Endothelial cell of umbilical vein (primary cell): ENCODE data around the gene BMPR2. TPM values are rescaled to one million over a fixed set of nuclear protein-coding genes. Genes with fewer than 3 reads are reported as not detected.
"Not testable (repeated sequence)": the region's sequence is repeated elsewhere in the genome, so short reads cannot be mapped to it uniquely, and the experiment has no call there.

Experiments
- BruUV-seq: library from RNA; stranded (reverse); fragments of 400-500 nt; replicated peaks from 2 replicates; lab custom pipeline; 2021; lab: Mats Ljungman, UMichigan
- CTCF ChIA-PET: fragments of 300-600, 350-600 bp; sonication (Branson Sonifier 250); formaldehyde crosslinking; loops from one replicate; lab custom pipeline; 2021; ENCODE audit warnings: antibody characterized with exemption, inconsistent platforms; lab: Charles Lee
- POLR2A ChIA-PET: fragments of 300-600, 350-600 bp; sonication (Branson Sonifier 250); formaldehyde crosslinking; loops from one replicate; lab custom pipeline; 2021; ENCODE audit warnings: antibody characterized with exemption, inconsistent platforms; lab: Charles Lee
- DNase-seq: peaks from one replicate; pipeline ENCODE4 v3.0.0-alpha.2; 2011; ENCODE audit warnings: low read depth, low spot score
- FAIRE-seq: peaks from 2 replicates; lab custom pipeline; 2011; peaks lifted over from hg19 to GRCh38; lab: Jason Lieb, UNC
- H2AFZ ChIP-seq: 2 replicates; pipeline ENCODE4 v1.6.0; 2012; ENCODE audit warnings: low read depth, low read length, control low read depth, inconsistent platforms
- H3K27ac ChIP-seq: 2 replicates; pipeline ENCODE4 v1.5.1; 2011; ENCODE audit warnings: low read depth, mild to moderate bottlenecking, control low read depth, low read length, moderate library complexity; ENCODE audit not compliant: insufficient read depth
- H3K27me3 ChIP-seq, 2 experiments: 2 replicates each; pipeline versions ENCODE4 v1.6.0 to v1.6.1; 2011; ENCODE audit warnings: low read length in 2 of 2, mixed read lengths in 1 of 2; ENCODE audit not compliant: control insufficient read depth in 2 of 2, insufficient read depth in 2 of 2
- H3K36me3 ChIP-seq, 2 experiments: 2 replicates in 1 of 2; 3 replicates in 1 of 2; pipeline ENCODE4 v1.5.1; 2011; ENCODE audit warnings: low read length in 2 of 2, mild to moderate bottlenecking in 1 of 2, moderate library complexity in 1 of 2; ENCODE audit not compliant: control insufficient read depth in 2 of 2, insufficient read depth in 2 of 2; ENCODE audit errors: extremely low read depth in 1 of 2
- H3K4me1 ChIP-seq: 3 replicates; pipeline ENCODE4 v1.5.1; 2011; ENCODE audit warnings: mild to moderate bottlenecking, low read length; ENCODE audit not compliant: control insufficient read depth, insufficient read depth; ENCODE audit errors: extremely low read depth
- H3K4me2 ChIP-seq: 2 replicates; pipeline ENCODE4 v1.6.1; 2011; ENCODE audit warnings: low read length, control low read depth, mixed read lengths; ENCODE audit not compliant: insufficient read depth
- H3K4me3 ChIP-seq, 3 experiments: fragments of 200-600 bp in 1 of 3; sonication (generic), shearing (Covaris generic) in 1 of 3; replicated peaks in 1 of 3; 2 replicates each; pipeline ENCODE4 v1.5.1; 2011 to 2016; ENCODE audit warnings: control low read depth in 3 of 3, low read length in 3 of 3, mild to moderate bottlenecking in 2 of 3, inconsistent platforms in 1 of 3, low read depth in 1 of 3, moderate library complexity in 1 of 3; ENCODE audit not compliant: insufficient read depth in 1 of 3
- H3K79me2 ChIP-seq: 2 replicates; pipeline ENCODE4 v1.6.0; 2012; ENCODE audit warnings: low read length, inconsistent platforms; ENCODE audit not compliant: control insufficient read depth, insufficient read depth
- H3K9ac ChIP-seq: replicated peaks from 2 replicates; pipeline ENCODE3; 2011; ENCODE audit warnings: low read length, control low read depth; ENCODE audit not compliant: insufficient read depth; ENCODE audit errors: extremely low read depth
- H3K9me1 ChIP-seq: replicated peaks from 3 replicates; pipeline ENCODE4 v1.6.0; 2011; ENCODE audit warnings: mild to moderate bottlenecking, low read length; ENCODE audit not compliant: control insufficient read depth, insufficient read depth; ENCODE audit errors: extremely low read depth
- H3K9me3 ChIP-seq: replicated peaks from 2 replicates; pipeline ENCODE4 v1.5.1; 2012; ENCODE audit warnings: low read length, inconsistent platforms; ENCODE audit not compliant: control insufficient read depth, insufficient read depth
- H4K20me1 ChIP-seq: replicated peaks from 2 replicates; pipeline ENCODE3; 2011; ENCODE audit warnings: mild to moderate bottlenecking, low read length; ENCODE audit not compliant: control insufficient read depth, insufficient read depth; ENCODE audit errors: extremely low read depth
- EZH2 ChIP-seq: IDR thresholded peaks from 2 replicates; pipeline ENCODE4 v1.6.1; 2012; ENCODE audit warnings: borderline replicate concordance, low read depth, mild to moderate bottlenecking, moderate library complexity, low read length, inconsistent platforms; ENCODE audit not compliant: severe bottlenecking
- FOS ChIP-seq: IDR thresholded peaks from 2 replicates; pipeline ENCODE4 v1.6.1; 2011; ENCODE audit warnings: mild to moderate bottlenecking, low read length, moderate library complexity, borderline replicate concordance; ENCODE audit not compliant: insufficient read depth
- GATA2 ChIP-seq: IDR thresholded peaks from 2 replicates; pipeline ENCODE4 v1.7.0; 2011; ENCODE audit warnings: low read depth, mild to moderate bottlenecking, moderate library complexity, mixed read lengths, low read length; ENCODE audit not compliant: insufficient read length, insufficient read depth
- MYC ChIP-seq: IDR thresholded peaks from one replicate; pipeline ENCODE4 v1.6.1; 2011; ENCODE audit warnings: mild to moderate bottlenecking, low read depth, low read length
- POLR2A ChIP-seq: IDR thresholded peaks from 2 replicates; pipeline ENCODE4 v1.6.1; 2012; ENCODE audit warnings: low read depth, mild to moderate bottlenecking, control low read depth, low read length
- POLR2AphosphoS5 ChIP-seq: IDR thresholded peaks from 2 replicates; pipeline ENCODE4 v1.6.1; 2012; ENCODE audit warnings: low read depth, mild to moderate bottlenecking, control low read depth, low read length, moderate library complexity; ENCODE audit not compliant: insufficient read depth
- dilution Hi-C: fragments of 300-500 bp; cut with MboI; formaldehyde crosslinking; loops from one replicate; pipeline ENCODE4 v1.15.0; 2019; ENCODE audit warnings: low sequenced_read_pairs; ENCODE audit not compliant: extremely low pct_ligation_motif_present
- intact Hi-C: fragments of 100-400 bp; cut with micrococcal nuclease; formaldehyde crosslinking; loops from one replicate; pipeline ENCODE4 v1.10.0; 2022
- polyA plus RNA-seq, 4 experiments: library from polyadenylated mRNA; depleted of rRNA in 3 of 4; stranded (reverse) in 3 of 4; unstranded in 1 of 4; fragments of >200 nt; gene quantifications; 2 replicates each; pipeline versions ENCODE4 v1.2.1 to v1.2.3, GENCODE V29; 2011 to 2012; ENCODE audit warnings: missing spikeins in 1 of 4
- total RNA-seq: library from RNA; stranded (reverse); gene quantifications from 2 replicates; pipeline ENCODE4 v1.2.3, GENCODE V29; 2021
- TF ChIP-seq, protein P1 (sequence below): IDR thresholded peaks from 2 replicates; pipeline ENCODE4 v1.6.1; 2011; ENCODE audit not compliant: insufficient read depth, insufficient read length
- TF ChIP-seq, protein P2 (sequence below), 2 donors: IDR thresholded peaks; 1 replicate in 1 of 2; 2 replicates in 1 of 2; pipeline ENCODE4 v1.5.1; 2011; ENCODE audit warnings: low read length in 2 of 2, mild to moderate bottlenecking in 2 of 2, moderate library complexity in 2 of 2, control low read depth in 1 of 2, inconsistent platforms in 1 of 2, low read depth in 1 of 2; ENCODE audit not compliant: insufficient read depth in 1 of 2; ENCODE audit errors: extremely low read depth in 1 of 2

The BMPR2 gene
- total and polyA plus RNA-seq, 2 donors (not counting 3 experiments of a cell fraction or from before 2014, with no cell fraction given) = 35.8 to 113 TPM

DNA sequence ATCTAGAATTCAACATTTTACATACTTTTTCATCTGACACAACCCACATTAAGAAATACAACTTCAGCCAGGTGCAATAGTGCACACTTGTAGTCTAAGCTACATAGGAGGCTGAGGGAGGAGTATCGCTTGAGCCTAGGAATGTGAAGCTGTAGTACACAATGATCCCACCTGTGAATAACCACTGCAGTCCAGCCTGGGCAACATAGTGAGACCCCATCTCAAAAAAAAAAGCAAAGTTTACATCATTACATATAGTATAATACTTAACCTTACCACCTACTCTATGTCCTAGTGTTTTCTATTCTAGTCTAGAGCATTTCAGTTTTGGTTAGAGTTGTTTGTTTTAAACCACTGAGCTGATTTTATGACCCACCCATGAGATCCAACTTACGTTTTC lies 172.1 kb downstream of the BMPR2 start:
- Histone ChIP-seq H3K9me1 (no peaks in the 10 kb centered on the region), H3K79me2 (peaks cover 2% of the 10 kb centered on the region), H3K9me3 (no peaks in the 10 kb centered on the region), H3K4me2 (no peak overlapping the region), H3K27ac (no peak overlapping the region), H3K4me3 (no peak overlapping the region), H4K20me1 (no peaks in the 10 kb centered on the region), H3K9ac (no peak overlapping the region), H3K27me3 (no peaks in the 10 kb centered on the region), H2AFZ (no peak overlapping the region), H3K4me1 (no peaks in the 10 kb centered on the region), H3K36me3 (peaks cover 6% of the 10 kb centered on the region in 2 experiments)
- no TSS peak for BruUV-seq
- dilution Hi-C loops = no loop called here
- CTCF ChIA-PET = no interaction called here
- TF ChIP-seq FOS (no peak), EZH2 (no peak), POLR2A (no peak), GATA2 (no peak), POLR2AphosphoS5 (no peak), MYC (no peak)
- TF ChIP-seq, protein P1, sequence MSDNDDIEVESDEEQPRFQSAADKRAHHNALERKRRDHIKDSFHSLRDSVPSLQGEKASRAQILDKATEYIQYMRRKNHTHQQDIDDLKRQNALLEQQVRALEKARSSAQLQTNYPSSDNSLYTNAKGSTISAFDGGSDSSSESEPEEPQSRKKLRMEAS = no peak
- TF ChIP-seq, protein P2, sequence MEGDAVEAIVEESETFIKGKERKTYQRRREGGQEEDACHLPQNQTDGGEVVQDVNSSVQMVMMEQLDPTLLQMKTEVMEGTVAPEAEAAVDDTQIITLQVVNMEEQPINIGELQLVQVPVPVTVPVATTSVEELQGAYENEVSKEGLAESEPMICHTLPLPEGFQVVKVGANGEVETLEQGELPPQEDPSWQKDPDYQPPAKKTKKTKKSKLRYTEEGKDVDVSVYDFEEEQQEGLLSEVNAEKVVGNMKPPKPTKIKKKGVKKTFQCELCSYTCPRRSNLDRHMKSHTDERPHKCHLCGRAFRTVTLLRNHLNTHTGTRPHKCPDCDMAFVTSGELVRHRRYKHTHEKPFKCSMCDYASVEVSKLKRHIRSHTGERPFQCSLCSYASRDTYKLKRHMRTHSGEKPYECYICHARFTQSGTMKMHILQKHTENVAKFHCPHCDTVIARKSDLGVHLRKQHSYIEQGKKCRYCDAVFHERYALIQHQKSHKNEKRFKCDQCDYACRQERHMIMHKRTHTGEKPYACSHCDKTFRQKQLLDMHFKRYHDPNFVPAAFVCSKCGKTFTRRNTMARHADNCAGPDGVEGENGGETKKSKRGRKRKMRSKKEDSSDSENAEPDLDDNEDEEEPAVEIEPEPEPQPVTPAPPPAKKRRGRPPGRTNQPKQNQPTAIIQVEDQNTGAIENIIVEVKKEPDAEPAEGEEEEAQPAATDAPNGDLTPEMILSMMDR (IDR thresholded peaks at IDR 0.05; ENCODE audit: extremely low read depth in 1 of 2, insufficient read depth in 1 of 2, low read depth in 1 of 2, low read length in 2 of 2) = no peak
- intact Hi-C loops = no loop called here
- POLR2A ChIA-PET = no interaction called here
- DNase-seq = no peak
- no peak for FAIRE-seq

DNA sequence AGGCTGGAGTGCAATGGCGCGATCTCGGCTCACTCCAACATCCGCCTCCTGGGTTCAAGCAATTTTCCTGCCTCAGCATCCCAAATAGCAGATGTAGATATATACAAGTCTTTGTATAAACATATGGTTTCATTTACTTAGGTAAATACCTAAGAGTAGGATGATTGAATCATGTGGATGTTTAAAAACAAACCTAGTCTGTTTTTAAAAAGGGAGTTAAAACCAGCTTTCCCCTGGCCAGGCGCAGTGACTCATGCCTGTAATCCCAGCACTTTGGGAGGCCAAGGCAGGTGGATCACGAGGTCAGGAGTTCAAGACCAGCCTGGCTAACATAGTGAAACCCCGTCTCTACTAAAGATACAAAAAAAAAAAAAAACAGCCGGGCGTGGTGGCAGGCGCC lies 174.9 kb downstream of the BMPR2 start:
- intact Hi-C loops, BruUV-seq, dilution Hi-C loops, H3K4me3 ChIP-seq, H3K4me1 ChIP-seq, H3K9ac ChIP-seq, POLR2A ChIA-PET, CTCF ChIA-PET, H4K20me1 ChIP-seq, H3K9me3 ChIP-seq, H2AFZ ChIP-seq, H3K27me3 ChIP-seq, H3K79me2 ChIP-seq, H3K4me2 ChIP-seq, H3K9me1 ChIP-seq, H3K27ac ChIP-seq, FAIRE-seq, DNase-seq: not testable (repeated sequence)
- H3K36me3 ChIP-seq = peaks cover 11 to 12% of the 10 kb centered on the region in 2 experiments
